GM23338 (cell line): ENCODE data around the gene TUBB3. TPM values are rescaled to one million over a fixed set of nuclear protein-coding genes. Genes with fewer than 3 reads are reported as not detected.

ENCODE experiments used
- ATAC-seq: fragments of 200-7000 bp; cut with Tn5 transposase; 3 replicates; pipeline ENCODE4 v1.9.1; 2020
- DNase-seq: peaks from one replicate; pipeline ENCODE4 v3.0.0-alpha.2; 2015; ENCODE audit warnings: low spot score
- H2AFZ ChIP-seq: fragments of 200-600 bp; sonication (generic); 2 replicates; pipeline ENCODE4 v1.8.0; 2016; ENCODE audit warnings: antibody characterized with exemption, mild to moderate bottlenecking, moderate library complexity
- H3F3A ChIP-seq: fragments of 200-600 bp; sonication (generic); replicated peaks from 2 replicates; pipeline ENCODE4 v1.8.0; 2017; ENCODE audit warnings: antibody characterized with exemption, mixed run types, low read depth
- H3K27ac ChIP-seq: fragments of 200-600 bp; sonication (generic); 2 replicates; pipeline ENCODE4 v1.6.1; 2016; ENCODE audit warnings: low read depth
- H3K27me3 ChIP-seq: fragments of 200-600 bp; sonication (generic); 2 replicates; pipeline ENCODE4 v1.8.0; 2016; ENCODE audit warnings: mild to moderate bottlenecking, mixed run types, moderate library complexity; ENCODE audit not compliant: insufficient read depth
- H3K36me3 ChIP-seq: fragments of 200-600 bp; sonication (generic); 2 replicates; pipeline ENCODE4 v1.8.0; 2016; ENCODE audit warnings: mild to moderate bottlenecking; ENCODE audit not compliant: insufficient read depth
- H3K4me1 ChIP-seq: fragments of 200-600 bp; sonication (generic); 2 replicates; pipeline ENCODE4 v1.8.0; 2016; ENCODE audit warnings: mild to moderate bottlenecking, moderate library complexity; ENCODE audit not compliant: insufficient read depth
- H3K4me2 ChIP-seq: fragments of 200-600 bp; sonication (generic); 2 replicates; pipeline ENCODE4 v1.7.1; 2017; ENCODE audit warnings: mixed run types
- H3K4me3 ChIP-seq: fragments of 200-600 bp; sonication (generic); 2 replicates; pipeline ENCODE4 v1.6.1; 2016; ENCODE audit warnings: mixed run types
- H3K79me2 ChIP-seq: fragments of 200-600 bp; sonication (generic); replicated peaks from 2 replicates; pipeline ENCODE4 v1.8.0; 2017; ENCODE audit warnings: mild to moderate bottlenecking; ENCODE audit not compliant: insufficient read depth
- H3K9me2 ChIP-seq: fragments of 200-600 bp; sonication (generic); 2 replicates; pipeline ENCODE4 v1.8.0; 2017; ENCODE audit not compliant: insufficient read depth
- H4K20me1 ChIP-seq: fragments of 200-600 bp; sonication (generic); replicated peaks from 2 replicates; pipeline ENCODE4 v1.8.0; 2017; ENCODE audit warnings: mild to moderate bottlenecking; ENCODE audit not compliant: insufficient read depth
- H3K27ac Mint-ChIP-seq: 2 replicates; pipeline ENCODE4 v1.8.0; 2020; ENCODE audit warnings: inconsistent platforms, mild to moderate bottlenecking, moderate library complexity, mixed read lengths
- H3K27me3 Mint-ChIP-seq: 3 replicates; pipeline ENCODE4 v1.8.0; 2022; ENCODE audit warnings: low read depth, mild to moderate bottlenecking, moderate library complexity, mixed read lengths, inconsistent platforms; ENCODE audit not compliant: insufficient read depth, poor library complexity
- H3K36me3 Mint-ChIP-seq: 3 replicates; pipeline ENCODE4 v1.8.0; 2021; ENCODE audit warnings: low read depth, mild to moderate bottlenecking, inconsistent platforms, moderate library complexity, mixed read lengths
- H3K4me1 Mint-ChIP-seq: 3 replicates; pipeline ENCODE4 v1.8.0; 2020; ENCODE audit warnings: mild to moderate bottlenecking, inconsistent platforms, mixed read lengths
- H3K4me3 Mint-ChIP-seq: 3 replicates; pipeline ENCODE4 v1.8.0; 2021; ENCODE audit warnings: moderate library complexity, mild to moderate bottlenecking, inconsistent platforms, mixed read lengths
- H3K9me3 Mint-ChIP-seq: 3 replicates; pipeline ENCODE4 v1.8.0; 2020; ENCODE audit warnings: moderate library complexity, mild to moderate bottlenecking, inconsistent platforms, mixed read lengths
- EZH2 ChIP-seq: fragments of 200-600 bp; sonication (generic); IDR thresholded peaks from one replicate; pipeline ENCODE4 v1.8.0; 2017; ENCODE audit warnings: antibody characterized with exemption, mild to moderate bottlenecking, low read depth; ENCODE audit not compliant: unreplicated experiment
- EZH2phosphoT487 ChIP-seq: fragments of 200-600 bp; sonication (generic); IDR thresholded peaks from one replicate; pipeline ENCODE4 v1.8.1; 2018; ENCODE audit warnings: antibody characterized with exemption; ENCODE audit not compliant: unreplicated experiment
- JUNB ChIP-seq: IDR thresholded peaks from one replicate; pipeline ENCODE4 v1.6.1; 2016; ENCODE audit warnings: antibody characterized with exemption; ENCODE audit not compliant: unreplicated experiment
- POLR2AphosphoS5 ChIP-seq: IDR thresholded peaks from 2 replicates; pipeline ENCODE4 v1.6.1; 2016; ENCODE audit warnings: antibody characterized with exemption, low read depth
- STAT1 ChIP-seq: IDR thresholded peaks from one replicate; pipeline ENCODE4 v1.6.1; 2016; ENCODE audit warnings: antibody characterized with exemption; ENCODE audit not compliant: unreplicated experiment
- ZNF114 ChIP-seq: fragments of 250-450 bp; sonication (Bioruptor Pico); IDR thresholded peaks from 2 replicates; pipeline ENCODE4 v1.5.0; 2020; ENCODE audit warnings: mild to moderate bottlenecking, moderate library complexity
- ZNF331 ChIP-seq: fragments of 250-450 bp; sonication (Bioruptor Pico); IDR thresholded peaks from 2 replicates; pipeline ENCODE4 v1.5.0; 2020; ENCODE audit warnings: low read depth, mild to moderate bottlenecking, moderate library complexity
- polyA plus RNA-seq: library from polyadenylated mRNA; unstranded; fragments of >200 nt; fragmentation: Nextera tagmentation; extraction: Ambion mirVana; gene quantifications from 2 replicates; pipeline ENCODE4 v1.2.1, GENCODE V29; 2016
- total RNA-seq: library from RNA; depleted of rRNA; stranded (reverse); fragments of >200 nt; shearing (Covaris generic); gene quantifications from 2 replicates; pipeline ENCODE4 v1.2.3, GENCODE V29; 2014
- TF ChIP-seq, protein P1 (sequence below), 2 experiments: fragments of 200-600 bp in 1 of 2; sonication (generic) in 1 of 2; conservative IDR thresholded peaks; 2 replicates each; pipeline versions ENCODE4 v1.5.1 to v1.6.1; 2016 to 2017; ENCODE audit warnings: antibody characterized with exemption in 2 of 2, low read depth in 2 of 2, mild to moderate bottlenecking in 2 of 2, moderate library complexity in 1 of 2
- TF ChIP-seq, protein P2 (sequence below): fragments of 250-450 bp; sonication (Bioruptor Pico); IDR thresholded peaks from 2 replicates; pipeline ENCODE4 v1.5.0; 2020; ENCODE audit warnings: mild to moderate bottlenecking, moderate library complexity

The TUBB3 gene
- total and polyA plus RNA-seq, 2 experiments from 2014 or later = 149 to 443 TPM

DNA sequence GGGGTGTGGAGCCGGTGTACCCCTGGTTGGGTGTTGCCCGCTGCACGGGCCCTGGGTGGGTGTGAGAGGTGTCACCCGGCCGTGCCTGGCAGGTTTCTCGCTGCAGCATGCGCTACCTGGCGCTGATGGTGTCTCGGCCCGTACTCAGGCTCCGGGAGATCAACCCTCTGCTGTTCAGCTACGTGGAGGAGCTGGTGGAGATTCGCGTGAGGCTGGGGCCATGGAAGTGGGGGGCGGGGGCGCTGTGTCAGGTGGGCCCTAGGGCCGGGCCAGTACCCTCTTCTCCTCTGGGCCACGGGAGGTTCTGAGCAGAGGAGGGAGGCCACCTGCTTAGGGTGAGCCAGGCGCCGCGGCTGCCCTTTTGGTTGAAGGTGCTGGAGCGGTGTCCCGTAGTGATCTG lies 38.8 kb downstream of the TUBB3 start:
- H3K27me3 Mint-ChIP-seq = peaks cover 8% of the 10 kb centered on the region
- DNase-seq = no peak
- peaks cover 29% of the 10 kb centered on the region for H3K36me3 Mint-ChIP-seq
- H3K27ac Mint-ChIP-seq = no peak overlapping the region
- no peak overlapping the region for H3K4me3 Mint-ChIP-seq
- no peak overlapping the region for H3K4me3 ChIP-seq
- H3K27ac ChIP-seq = no peak overlapping the region
- no peaks in the 10 kb centered on the region for H3K9me2 ChIP-seq
- 0 out of 2 replicates have a peak, but pooled peaks cover 3% of the 10 kb centered on the region for H4K20me1 ChIP-seq
- no peaks in the 10 kb centered on the region for H3K36me3 ChIP-seq
- no peaks in the 10 kb centered on the region for H3K79me2 ChIP-seq
- no peak for ATAC-seq
- H3F3A ChIP-seq = no peaks in the 10 kb centered on the region
- H3K27me3 ChIP-seq = no peaks in the 10 kb centered on the region
- peaks cover 6% of the 10 kb centered on the region for H3K4me1 Mint-ChIP-seq
- H3K9me3 Mint-ChIP-seq = no peaks in the 10 kb centered on the region
- H3K4me1 ChIP-seq = no peaks in the 10 kb centered on the region
- no peak for TF ChIP-seq ZNF331 (CRISPR knock-in tag)
- TF ChIP-seq EZH2 = no peak
- TF ChIP-seq EZH2phosphoT487 = no peak
- TF ChIP-seq, protein P1, sequence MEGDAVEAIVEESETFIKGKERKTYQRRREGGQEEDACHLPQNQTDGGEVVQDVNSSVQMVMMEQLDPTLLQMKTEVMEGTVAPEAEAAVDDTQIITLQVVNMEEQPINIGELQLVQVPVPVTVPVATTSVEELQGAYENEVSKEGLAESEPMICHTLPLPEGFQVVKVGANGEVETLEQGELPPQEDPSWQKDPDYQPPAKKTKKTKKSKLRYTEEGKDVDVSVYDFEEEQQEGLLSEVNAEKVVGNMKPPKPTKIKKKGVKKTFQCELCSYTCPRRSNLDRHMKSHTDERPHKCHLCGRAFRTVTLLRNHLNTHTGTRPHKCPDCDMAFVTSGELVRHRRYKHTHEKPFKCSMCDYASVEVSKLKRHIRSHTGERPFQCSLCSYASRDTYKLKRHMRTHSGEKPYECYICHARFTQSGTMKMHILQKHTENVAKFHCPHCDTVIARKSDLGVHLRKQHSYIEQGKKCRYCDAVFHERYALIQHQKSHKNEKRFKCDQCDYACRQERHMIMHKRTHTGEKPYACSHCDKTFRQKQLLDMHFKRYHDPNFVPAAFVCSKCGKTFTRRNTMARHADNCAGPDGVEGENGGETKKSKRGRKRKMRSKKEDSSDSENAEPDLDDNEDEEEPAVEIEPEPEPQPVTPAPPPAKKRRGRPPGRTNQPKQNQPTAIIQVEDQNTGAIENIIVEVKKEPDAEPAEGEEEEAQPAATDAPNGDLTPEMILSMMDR (conservative IDR thresholded peaks at IDR 0.05; ENCODE audit: low read depth in 2 of 2) = no peak
- no peak for TF ChIP-seq STAT1
- TF ChIP-seq ZNF114 = no peak
- no peak for TF ChIP-seq JUNB
- TF ChIP-seq POLR2AphosphoS5 = no peak
- TF ChIP-seq, protein P2, sequence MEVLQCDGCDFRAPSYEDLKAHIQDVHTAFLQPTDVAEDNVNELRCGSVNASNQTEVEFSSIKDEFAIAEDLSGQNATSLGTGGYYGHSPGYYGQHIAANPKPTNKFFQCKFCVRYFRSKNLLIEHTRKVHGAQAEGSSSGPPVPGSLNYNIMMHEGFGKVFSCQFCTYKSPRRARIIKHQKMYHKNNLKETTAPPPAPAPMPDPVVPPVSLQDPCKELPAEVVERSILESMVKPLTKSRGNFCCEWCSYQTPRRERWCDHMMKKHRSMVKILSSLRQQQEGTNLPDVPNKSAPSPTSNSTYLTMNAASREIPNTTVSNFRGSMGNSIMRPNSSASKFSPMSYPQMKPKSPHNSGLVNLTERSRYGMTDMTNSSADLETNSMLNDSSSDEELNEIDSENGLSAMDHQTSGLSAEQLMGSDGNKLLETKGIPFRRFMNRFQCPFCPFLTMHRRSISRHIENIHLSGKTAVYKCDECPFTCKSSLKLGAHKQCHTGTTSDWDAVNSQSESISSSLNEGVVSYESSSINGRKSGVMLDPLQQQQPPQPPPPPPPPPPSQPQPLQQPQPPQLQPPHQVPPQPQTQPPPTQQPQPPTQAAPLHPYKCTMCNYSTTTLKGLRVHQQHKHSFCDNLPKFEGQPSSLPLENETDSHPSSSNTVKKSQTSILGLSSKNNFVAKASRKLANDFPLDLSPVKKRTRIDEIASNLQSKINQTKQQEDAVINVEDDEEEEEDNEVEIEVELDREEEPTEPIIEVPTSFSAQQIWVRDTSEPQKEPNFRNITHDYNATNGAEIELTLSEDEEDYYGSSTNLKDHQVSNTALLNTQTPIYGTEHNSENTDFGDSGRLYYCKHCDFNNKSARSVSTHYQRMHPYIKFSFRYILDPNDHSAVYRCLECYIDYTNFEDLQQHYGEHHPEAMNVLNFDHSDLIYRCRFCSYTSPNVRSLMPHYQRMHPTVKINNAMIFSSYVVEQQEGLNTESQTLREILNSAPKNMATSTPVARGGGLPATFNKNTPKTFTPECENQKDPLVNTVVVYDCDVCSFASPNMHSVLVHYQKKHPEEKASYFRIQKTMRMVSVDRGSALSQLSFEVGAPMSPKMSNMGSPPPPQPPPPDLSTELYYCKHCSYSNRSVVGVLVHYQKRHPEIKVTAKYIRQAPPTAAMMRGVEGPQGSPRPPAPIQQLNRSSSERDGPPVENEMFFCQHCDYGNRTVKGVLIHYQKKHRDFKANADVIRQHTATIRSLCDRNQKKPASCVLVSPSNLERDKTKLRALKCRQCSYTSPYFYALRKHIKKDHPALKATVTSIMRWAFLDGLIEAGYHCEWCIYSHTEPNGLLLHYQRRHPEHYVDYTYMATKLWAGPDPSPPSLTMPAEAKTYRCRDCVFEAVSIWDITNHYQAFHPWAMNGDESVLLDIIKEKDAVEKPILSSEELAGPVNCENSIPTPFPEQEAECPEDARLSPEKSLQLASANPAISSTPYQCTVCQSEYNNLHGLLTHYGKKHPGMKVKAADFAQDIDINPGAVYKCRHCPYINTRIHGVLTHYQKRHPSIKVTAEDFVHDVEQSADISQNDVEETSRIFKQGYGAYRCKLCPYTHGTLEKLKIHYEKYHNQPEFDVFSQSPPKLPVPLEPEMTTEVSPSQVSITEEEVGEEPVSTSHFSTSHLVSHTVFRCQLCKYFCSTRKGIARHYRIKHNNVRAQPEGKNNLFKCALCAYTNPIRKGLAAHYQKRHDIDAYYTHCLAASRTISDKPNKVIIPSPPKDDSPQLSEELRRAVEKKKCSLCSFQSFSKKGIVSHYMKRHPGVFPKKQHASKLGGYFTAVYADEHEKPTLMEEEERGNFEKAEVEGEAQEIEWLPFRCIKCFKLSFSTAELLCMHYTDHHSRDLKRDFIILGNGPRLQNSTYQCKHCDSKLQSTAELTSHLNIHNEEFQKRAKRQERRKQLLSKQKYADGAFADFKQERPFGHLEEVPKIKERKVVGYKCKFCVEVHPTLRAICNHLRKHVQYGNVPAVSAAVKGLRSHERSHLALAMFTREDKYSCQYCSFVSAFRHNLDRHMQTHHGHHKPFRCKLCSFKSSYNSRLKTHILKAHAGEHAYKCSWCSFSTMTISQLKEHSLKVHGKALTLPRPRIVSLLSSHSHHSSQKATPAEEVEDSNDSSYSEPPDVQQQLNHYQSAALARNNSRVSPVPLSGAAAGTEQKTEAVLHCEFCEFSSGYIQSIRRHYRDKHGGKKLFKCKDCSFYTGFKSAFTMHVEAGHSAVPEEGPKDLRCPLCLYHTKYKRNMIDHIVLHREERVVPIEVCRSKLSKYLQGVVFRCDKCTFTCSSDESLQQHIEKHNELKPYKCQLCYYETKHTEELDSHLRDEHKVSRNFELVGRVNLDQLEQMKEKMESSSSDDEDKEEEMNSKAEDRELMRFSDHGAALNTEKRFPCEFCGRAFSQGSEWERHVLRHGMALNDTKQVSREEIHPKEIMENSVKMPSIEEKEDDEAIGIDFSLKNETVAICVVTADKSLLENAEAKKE (CRISPR knock-in tag) = no peak
- no peak overlapping the region for H2AFZ ChIP-seq
- H3K4me2 ChIP-seq = no peak overlapping the region
